ENCODE data around the gene RPP40.

DNA sequence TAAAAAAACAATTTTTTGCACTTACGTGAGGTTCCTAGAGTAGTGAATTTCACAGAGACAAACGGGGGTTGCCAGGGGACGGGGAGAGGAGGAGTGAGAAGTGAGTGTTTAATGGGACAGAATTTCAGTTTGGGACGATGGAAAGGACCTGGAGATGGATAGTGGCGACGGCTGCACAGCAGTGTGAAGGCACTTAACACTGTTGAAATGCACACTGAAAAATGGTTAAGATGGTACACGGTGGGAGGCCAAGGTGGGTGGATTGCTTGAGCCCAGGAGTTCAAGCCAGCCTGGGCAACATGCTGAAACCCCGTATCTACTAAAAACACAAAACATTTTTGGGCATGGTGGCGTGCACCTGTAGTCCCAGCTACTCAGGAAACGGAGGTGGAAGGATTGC is 31.4 kb downstream of the RPP40 start:
- TF ChIP-seq, protein P1, sequence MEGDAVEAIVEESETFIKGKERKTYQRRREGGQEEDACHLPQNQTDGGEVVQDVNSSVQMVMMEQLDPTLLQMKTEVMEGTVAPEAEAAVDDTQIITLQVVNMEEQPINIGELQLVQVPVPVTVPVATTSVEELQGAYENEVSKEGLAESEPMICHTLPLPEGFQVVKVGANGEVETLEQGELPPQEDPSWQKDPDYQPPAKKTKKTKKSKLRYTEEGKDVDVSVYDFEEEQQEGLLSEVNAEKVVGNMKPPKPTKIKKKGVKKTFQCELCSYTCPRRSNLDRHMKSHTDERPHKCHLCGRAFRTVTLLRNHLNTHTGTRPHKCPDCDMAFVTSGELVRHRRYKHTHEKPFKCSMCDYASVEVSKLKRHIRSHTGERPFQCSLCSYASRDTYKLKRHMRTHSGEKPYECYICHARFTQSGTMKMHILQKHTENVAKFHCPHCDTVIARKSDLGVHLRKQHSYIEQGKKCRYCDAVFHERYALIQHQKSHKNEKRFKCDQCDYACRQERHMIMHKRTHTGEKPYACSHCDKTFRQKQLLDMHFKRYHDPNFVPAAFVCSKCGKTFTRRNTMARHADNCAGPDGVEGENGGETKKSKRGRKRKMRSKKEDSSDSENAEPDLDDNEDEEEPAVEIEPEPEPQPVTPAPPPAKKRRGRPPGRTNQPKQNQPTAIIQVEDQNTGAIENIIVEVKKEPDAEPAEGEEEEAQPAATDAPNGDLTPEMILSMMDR (IDR thresholded peaks at IDR 0.05) = no peak
- no peak for TF ChIP-seq POLR2A (IDR thresholded peaks at IDR 0.05)
- TF ChIP-seq POLR2AphosphoS5 (IDR thresholded peaks at IDR 0.05) = no peak

Data from breast epithelium (tissue), 3 donors.